ENCODE results near the gene PDE7B.

DNA sequence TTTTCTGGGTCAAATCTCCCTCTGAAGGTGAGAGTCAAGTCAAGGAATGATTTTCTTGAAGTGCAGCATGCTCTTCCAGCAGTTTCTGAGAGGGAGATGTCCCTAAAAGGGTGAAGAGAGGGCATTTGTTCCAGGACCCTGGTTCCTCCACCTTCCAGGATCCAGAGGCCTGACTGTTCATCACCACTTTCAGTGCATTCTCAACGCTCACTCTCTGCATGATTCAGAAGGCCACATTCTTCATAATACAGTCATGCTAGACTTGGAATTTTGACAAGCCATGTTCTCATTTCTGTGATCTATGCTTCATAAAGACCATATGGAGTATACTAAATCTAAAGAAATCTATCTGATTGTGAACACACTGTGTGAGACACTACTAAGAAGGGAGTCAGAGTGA lies 85.1 kb downstream of the PDE7B start:
- TF ChIP-seq EZH2 (IDR thresholded peaks at IDR 0.05; ENCODE audit: insufficient read depth, poor library complexity, severe bottlenecking) (no peak), EZH2phosphoT487 (IDR thresholded peaks at IDR 0.05; ENCODE audit: insufficient read depth, low read depth) (no peak)
